HG03460 (cell line): Measurements from ENCODE around the gene ASCC3.

Experiments
- ATAC-seq: cut with Tn5 transposase; IDR thresholded peaks from one replicate; pipeline ENCODE4 v1.9.1; 2021; ENCODE audit not compliant: unreplicated experiment

ASCC3 gene

DNA sequence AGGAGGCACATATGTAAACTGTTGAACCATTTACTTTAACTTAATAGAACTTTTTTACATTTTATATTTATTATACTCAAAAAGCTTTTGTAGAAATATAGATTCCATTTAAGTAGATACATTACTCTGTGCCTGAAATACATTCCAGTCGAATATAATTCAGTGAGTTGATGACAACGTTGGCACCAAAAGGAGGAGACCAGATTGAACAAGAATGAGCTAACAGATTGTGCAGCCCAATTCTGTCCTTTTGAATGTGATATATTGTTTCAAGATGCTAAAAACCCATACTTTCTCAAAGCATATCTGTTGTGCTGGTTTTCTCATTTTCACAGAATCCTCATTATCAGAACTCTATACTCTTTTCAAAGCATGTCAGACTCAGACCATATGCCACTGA, 269.0 kb downstream of the ASCC3 start:
- ATAC-seq, result no peak

DNA sequence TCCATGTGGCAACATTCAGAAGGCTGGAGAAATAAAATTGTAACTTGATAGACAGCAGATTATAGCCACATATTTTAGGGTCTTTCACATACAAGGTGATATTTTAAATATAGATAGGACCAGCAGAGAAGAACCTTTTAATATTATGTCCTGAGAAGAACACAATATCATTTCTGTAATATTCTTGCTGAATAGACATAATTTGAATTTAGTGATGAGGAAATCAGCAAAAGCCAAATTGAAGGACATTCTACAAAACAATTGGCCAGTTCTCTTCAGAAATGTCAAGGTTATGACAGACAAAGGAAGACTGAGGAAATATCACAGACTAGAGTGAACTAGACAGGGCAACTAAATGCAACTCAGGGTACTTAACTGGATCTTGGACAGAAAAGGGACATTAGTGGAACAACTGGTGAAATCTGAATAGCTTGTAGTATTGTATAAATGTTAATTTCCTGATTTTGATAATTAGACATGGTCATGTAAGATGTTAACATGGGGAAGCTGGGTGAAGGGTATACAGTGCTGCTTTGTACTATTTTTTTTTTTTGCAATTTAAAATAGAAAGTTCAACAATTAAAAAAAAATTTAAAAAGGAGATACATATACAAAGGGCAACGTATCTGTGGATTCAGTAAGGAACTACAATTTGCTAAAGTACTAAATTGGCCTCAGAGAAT, 281.9 kb downstream of the ASCC3 start:
- ATAC-seq, result no peak

DNA sequence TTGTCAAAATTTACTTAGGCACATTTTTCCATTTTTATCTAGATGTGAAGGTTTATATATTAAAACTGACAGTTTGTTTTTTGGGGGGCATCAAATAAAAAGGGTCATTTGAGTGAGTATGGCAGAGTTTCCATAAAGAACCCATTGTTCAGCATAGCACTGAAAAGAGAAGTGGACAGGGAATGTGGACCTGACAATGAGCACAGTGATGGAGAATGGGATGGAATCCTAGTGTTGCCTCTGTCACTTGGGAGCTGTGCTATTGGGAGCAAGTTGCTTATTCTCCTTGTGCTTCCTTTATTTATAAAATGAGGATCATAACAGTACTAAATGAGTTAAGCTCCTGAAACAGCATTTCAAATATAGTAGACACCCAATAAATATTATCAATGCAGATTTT, 285.7 kb downstream of the ASCC3 start:
- ATAC-seq, result no peak

DNA sequence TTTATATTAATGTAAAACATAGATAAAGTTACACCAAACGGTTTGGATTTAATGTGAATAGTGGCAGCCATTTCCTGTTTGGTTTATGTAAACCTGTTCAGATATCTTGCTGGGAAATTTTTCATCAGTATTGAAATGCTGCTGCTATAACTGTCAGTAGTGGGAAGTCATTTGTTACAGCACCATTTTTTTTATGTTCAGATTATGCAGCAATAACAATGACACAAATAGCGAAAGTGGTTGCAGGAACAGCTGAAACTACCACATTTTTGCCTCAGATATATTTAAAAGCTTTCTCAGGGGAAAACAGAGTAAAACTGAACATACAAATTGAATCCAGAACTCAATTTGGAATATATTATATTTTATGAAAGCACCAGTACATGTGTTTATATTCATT, 287.6 kb downstream of the ASCC3 start:
- no peak for ATAC-seq

DNA sequence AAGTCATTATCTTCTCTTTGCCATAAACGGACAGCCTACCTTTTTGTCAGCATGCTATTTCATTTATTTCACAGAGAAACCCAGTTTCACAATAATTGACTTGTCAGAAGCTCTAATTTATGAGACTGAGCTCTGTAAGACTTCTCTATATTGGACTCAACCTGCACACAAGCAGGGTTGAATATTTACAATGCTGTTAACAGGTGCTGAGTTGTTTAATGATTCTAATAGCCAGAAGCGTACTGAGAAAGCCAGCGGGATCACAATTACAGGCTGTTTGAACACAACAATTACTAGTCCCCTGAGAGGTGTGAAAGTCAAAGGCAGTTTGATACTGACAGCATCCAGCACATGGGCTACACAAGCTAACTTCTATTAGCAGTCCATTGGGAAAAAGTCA, 288.2 kb downstream of the ASCC3 start:
- ATAC-seq, result no peak

DNA sequence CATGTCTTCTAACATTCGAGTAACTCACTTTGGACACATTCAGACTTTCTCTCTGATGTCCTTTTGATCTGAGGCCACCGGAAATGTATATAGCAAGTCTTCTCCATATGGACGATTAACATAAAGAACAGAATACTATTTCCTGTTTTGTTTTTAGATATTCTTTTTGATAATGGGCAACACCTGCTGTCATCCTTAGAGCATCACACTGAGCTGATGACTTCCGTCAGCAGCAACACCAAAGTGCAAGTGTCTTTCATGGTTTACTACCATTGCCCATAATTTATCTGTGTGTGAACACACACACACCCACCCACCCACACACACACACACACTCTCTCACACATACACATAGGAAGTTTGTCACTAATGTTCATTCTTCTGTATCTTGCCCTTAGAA, 303.7 kb downstream of the ASCC3 start:
- ATAC-seq, result no peak

DNA sequence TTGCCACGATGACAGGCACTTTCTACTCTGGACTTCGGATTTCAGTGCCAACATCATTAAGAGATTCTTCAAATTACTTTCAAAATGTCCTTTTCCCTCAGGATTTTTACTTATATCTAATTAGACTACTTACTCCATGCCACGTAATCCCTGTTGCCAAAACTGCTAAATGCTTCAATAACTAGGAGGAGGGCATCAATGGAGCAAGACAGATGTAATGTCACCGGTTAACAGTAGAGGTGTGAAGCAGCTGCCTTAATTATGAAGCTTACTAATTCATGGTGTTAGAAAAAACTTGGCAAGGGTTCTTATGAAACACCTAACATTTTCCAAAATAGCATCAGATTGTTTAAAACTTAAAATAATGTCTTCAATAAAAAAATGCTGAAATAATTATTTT, 305.2 kb downstream of the ASCC3 start:
- ATAC-seq, result no peak

DNA sequence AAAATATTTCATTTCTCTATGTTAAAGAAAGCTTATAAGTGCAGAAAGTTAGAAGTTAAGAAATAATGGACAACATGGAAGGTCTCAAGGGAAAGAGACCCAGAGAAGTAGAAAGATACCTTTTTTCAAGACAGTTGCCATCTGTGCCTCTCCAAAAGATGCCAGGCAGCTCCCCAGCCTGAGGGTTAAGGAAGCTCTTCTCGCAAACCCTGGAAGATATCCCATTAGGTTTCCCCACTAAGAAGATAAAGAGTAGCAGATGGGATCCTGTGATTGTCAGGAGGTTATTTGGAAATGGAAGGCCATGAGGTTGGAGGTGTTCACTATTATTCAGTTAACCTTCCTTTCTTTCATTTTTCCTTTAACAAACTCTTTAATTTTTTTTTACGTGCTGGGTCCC, 306.3 kb downstream of the ASCC3 start:
- ATAC-seq, result no peak

DNA sequence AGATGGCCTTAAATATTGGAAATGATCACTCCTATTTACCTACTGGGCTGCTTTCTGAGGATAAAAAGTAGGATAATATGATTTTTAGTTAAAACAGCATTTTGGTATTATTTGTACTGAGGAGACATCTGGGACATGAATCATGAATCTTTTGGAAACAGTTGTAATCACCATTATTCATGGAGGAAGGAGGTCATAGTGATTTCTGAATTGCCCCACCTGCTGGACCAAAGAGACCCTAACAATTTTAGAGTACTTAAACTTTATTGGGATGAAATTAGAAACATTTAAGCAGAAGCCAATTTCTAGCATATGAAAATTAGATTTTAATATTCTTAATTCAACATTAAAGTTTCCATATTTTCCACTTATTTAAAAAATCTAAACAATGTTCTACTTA, 308.0 kb downstream of the ASCC3 start:
- ATAC-seq, result no peak

DNA sequence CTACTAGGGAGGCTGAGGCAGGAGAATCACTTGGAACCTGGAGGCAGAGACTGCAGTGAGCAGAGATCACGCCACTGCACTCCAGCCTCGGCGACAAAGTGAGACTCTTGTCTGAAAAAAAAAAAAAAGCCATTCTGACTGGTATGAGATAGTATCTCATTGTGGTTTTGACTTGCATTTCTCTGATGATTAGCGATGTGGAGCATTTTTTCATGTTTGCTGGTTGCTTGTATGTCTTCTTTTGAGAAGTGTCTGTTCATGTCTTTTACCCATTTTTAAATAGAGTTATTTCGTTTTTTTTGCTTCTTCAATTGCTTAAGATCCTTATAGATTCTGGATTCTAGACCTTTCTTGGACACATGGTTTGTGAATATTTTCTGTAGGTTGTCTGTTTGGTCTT, 312.9 kb downstream of the ASCC3 start:
- no peak for ATAC-seq

DNA sequence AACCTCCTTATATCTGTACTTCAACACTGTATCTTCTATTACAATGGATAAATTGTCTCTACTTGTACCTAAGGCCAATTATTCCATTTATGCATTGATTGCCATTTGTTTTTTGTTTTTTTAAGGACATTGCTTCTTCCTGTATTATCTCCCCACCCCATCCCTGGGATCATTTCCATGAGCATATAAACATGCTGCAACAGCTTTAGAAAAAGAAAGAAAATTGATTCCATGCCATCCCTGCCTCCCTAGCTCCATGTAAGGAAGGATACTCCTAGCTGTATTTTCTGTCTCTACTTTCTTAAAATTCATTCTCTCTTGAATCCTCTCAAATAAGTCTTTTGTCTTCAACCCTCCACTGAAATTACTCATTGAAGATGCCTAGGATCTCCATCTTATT, 314.6 kb downstream of the ASCC3 start:
- no peak for ATAC-seq

DNA sequence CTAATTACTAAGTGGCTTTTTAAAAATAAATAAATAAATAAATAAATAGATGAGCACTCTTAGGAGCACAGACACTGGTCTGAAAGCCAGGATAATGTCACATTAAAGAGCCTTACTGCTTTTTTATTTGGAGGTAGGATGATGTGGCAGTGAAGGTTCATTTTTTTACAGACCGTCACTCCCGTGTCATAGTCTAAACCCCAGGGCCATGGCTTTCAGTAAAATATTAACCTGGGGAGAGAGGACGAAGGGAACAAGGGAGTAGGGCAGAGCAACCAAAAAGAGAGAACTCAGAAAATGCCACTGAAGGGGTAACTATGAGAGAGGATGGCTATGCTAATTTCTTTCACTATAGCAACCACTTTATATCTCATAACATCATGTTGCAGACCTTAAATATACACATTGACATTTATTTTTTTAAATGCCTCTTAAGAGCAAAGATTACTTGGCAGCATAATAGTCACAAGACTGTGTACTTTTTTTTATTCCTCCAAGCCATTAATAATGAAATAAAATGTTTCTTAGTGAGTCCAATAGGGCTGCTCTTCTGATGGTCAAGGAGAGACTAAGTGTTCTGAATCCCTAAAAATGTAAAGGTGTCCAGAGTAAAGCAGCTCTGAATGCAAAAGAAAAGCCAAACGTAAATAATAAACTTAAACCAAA, 315.6 kb downstream of the ASCC3 start:
- no peak for ATAC-seq

DNA sequence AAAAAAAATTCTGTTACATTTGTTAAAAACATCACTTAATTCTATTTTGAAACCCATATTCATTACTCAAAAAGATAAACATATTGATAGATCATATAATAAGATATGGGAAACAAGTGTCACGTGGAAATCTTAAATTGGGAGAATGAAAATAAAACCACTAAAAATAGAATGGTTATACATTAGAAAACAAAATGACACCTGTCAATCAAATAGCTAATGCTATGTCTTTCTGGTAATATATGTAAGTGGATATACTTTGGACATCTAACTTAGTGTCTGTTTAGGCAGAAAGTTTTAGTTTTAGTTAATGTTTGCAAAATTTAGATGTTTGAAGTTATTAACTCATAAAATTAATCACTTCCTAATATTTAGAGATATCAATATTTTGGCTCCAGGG, 321.3 kb downstream of the ASCC3 start:
- no peak for ATAC-seq

DNA sequence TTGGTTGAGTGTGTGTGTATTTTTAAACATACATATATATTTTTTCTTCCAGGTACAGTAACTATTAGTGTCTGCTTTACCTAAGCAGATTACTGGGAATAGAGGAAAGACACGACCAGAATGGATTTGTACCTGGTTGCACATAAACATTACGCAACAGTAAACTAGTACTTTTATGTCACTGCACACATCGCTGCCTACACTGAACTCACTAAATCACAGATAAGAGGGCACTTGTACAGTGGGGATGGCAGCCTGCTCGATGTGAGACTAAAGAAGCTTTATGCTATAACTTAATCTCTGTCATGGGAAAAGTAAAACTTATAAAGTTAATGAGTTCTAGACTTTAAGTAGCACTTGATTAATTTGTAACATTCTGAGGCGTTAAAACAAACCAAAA, 326.9 kb downstream of the ASCC3 start:
- ATAC-seq, result no peak

DNA sequence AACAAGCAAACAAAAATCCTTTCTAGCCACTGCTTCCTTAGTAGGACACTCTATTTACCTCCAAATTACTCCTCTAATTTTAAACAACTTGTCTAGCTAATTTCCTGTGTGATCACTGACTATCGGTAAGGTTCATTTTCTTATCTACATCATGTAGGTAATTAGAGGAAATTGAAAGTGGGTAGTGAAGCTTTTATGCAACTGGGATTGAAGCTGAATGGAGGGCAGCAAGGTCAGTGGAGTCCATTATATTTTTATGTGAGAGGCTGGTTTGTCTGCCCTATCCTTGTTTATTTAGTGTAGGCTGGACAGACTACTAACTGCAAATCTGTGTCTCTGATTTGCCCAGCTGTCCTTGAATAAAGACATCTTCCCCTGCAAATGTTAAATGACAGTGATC, 327.9 kb downstream of the ASCC3 start:
- ATAC-seq, result no peak

DNA sequence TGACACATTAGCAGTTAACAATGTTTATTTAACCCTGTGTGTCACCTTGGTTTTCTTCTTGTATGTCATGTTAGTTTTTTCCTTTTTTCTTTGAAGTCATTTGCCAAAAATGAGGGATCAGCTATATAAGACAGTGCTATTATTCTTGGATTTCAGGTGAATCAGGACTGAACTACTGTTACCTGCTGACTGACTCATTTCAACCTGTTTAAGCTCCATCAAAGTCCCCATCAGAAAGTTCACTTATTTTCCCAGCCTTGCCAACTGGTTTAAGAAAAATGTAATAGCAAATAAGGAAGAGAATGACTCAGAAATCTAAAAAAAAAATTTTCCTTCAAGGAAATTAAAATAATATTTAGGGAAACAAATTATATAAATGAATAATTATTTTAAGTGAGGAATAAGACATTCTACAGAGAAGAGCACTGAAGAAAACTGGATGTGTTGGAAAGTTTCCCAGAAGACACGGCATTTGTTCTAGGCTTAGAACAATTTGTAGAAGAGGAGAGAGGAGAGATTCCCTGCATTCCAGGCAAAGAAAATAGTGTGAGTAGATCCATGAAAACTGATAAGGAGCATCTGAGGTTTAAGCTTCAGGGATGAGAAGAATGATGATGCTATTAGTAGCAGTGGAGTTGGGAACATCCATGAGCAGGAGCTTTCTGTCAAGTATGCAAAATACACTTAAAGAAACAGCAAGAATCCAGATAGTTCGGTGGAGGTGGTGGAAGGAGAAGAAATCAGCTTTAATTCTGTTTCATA, 331.5 kb downstream of the ASCC3 start:
- no peak for ATAC-seq

DNA sequence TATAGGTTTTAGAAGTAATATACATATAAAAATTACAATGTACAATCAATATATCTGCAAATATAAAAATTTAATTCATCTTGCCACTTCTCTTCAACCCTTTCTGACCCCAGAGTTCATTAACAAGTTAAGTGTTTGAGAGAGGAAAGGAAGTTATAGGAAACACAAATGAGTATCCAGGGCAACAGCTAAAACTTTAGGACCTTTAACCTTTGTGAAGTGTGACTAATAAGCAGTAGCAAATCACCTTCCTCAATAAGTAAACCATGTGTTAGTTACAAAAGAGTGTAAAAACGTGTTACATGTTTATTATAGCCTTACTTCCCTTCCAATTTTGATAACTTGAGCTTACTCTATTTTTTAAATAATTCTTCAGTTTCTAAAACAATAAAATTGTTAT, 343.0 kb downstream of the ASCC3 start:
- no peak for ATAC-seq

DNA sequence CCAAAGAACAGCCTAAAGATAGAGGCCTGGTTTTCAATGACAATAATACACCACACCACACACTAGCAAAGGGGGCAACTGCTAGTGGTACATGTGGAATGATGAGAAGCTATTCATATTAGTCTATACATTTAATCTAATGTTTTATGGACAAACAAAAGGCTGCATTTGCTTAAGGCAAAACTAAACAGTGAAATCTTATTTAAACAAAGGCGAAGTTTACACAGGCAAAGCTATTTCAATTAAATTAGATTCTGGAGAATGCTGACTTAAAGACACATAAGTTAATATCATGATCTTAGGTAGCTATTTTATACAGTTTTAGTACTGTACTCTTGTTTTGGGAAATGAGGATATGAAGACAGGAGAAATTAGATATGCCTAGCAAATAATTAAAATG, 362.5 kb downstream of the ASCC3 start:
- no peak for ATAC-seq

DNA sequence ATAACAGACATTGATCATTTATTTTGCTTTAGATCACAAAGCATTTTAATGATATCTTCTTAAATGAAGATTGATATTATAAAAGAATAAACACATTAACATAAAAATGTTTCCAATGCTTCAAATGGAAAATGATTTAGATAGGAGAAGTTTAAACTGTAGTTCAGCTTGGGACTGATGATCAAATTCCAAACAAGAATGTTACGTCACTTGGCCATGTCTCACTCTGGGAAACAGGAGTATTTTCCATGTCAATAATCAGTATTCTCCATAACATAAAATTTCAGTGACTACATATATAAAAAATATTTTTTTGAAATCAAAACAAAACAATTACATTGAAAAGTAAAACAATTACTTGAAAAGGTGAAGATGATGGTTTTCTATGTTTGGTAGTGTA, 363.5 kb downstream of the ASCC3 start:
- ATAC-seq, result no peak

DNA sequence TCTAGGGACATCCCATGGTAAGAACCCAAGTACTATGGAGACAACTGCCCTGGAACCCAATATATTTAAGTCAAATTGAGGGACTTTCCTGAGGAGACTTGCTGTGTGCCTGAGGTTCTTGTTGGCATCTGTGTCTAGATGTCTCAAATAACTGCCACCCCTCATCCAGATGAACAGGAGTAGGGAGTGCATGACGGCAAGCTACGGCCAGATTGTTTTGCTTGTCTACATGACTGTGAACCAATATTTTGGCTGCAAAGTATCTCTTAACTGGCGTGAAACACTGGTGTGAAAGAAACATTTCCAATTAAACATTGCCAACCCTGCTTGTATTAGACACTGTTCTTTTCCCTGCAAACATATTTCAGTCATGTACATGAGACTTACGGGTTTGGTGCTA, 364.0 kb downstream of the ASCC3 start:
- no peak for ATAC-seq

DNA sequence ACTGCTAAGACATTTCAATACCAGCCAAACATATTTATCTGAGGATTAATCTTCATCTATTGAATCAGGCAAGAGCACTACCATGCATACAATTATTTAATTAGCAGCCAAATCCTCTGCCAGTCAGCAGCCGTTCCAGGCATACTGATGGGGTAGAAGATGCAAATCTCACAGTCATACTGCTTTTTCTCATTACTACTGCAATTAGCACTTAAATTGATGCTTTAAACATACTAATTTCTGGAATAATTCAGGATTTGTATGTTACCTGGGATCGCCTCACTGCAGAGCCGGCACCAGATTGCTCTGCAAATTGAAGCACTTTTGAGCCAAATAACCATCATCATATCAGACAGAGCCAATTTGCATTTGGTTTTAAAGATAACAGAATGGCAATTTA, 366.5 kb downstream of the ASCC3 start:
- ATAC-seq, result no peak

DNA sequence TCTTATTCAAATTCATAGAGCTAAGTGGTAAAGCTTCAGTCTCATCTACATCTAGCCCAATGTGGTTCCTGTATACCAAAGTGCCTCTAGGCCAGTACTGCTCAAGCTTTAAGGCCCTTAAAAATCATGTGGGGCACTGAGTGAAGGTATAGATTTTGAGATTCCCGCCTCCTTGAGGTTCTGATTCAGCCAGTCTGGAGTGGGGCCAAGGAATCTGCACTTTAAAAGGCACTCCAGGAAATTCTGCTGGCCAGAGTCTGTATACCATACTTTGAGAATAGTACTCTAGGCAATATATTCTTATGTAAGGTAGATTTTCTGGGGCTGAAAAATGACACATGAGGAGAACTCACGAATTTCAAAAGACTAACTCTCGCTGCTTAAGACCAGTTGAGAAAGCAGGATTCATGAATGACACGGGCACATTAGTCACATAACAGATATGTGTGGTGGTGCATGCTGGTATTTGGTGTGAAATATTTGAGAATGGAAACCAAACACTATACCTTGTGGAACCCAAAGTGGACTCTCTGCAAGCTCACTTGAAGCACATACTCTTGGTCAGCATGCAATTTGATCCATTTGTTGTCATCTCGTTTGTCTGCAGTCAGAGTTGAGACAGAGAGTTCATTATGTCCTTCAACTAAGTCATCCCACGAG, 368.8 kb downstream of the ASCC3 start:
- ATAC-seq, result no peak
